Activated CD4-positive, alpha-beta T cell treated with anti-CD3 and anti-CD28 coated beads, Interleukin-10, Interleukin-2, amounts not matched to agents 100 ng/mL and 50 ng/mL, durations not matched to agents 16 hours and 8 hours (primary cell): Measurements from ENCODE around the gene IL18BP.

ENCODE experiments used
- DNase-seq: peaks from one replicate; pipeline ENCODE4 v3.0.0-alpha.2; 2020

Gene IL18BP

GRCh38 chr11:71997594-71997993 is 1.1 kb upstream of the IL18BP start:
- DNase-seq, result no peak

GRCh38 chr11:71998061-71998460 is 648 bp upstream of the IL18BP start:
- DNase-seq, result no peak

- DNase-seq, result no peak
Observed at GRCh38 chr11:71999362-71999761, 653 bp downstream of the IL18BP start.

- DNase-seq, result no peak
Observed at GRCh38 chr11:71999798-72000197, 1.1 kb downstream of the IL18BP start.

GRCh38 chr11:72000202-72000867 is 1.6 kb downstream of the IL18BP start:
- DNase-seq, result no peak

GRCh38 chr11:72001285-72001684 is 2.6 kb downstream of the IL18BP start:
- DNase-seq, result no peak

- no peak for DNase-seq
Observed at GRCh38 chr11:72001834-72002591, 3.3 kb downstream of the IL18BP start.

GRCh38 chr11:72002841-72003775 is 4.4 kb downstream of the IL18BP start:
- DNase-seq, result no peak

GRCh38 chr11:72003776-72004171 is 5.1 kb downstream of the IL18BP start:
- no peak for DNase-seq

- DNase-seq, result no peak
Observed at GRCh38 chr11:72004515-72005346, 6.0 kb downstream of the IL18BP start.

GRCh38 chr11:72005347-72006260 is 6.9 kb downstream of the IL18BP start:
- DNase-seq, result no peak

GRCh38 chr11:72006309-72007088 is 7.8 kb downstream of the IL18BP start:
- no peak for DNase-seq

GRCh38 chr11:72007089-72007476 is 8.4 kb downstream of the IL18BP start:
- no peak for DNase-seq

- DNase-seq, result no peak
Observed at GRCh38 chr11:72007587-72007986, 8.9 kb downstream of the IL18BP start.

GRCh38 chr11:72008728-72009127 is 10.0 kb downstream of the IL18BP start:
- DNase-seq, result no peak

- DNase-seq, result no peak
Observed at GRCh38 chr11:72009156-72009555, 10.4 kb downstream of the IL18BP start.

GRCh38 chr11:72010529-72011233 is 12.0 kb downstream of the IL18BP start:
- DNase-seq, result no peak

- no peak for DNase-seq
Observed at GRCh38 chr11:72012091-72012630, 13.5 kb downstream of the IL18BP start.

GRCh38 chr11:72012897-72013721 is 14.4 kb downstream of the IL18BP start:
- DNase-seq, result no peak
